ENCODE measurements around the gene HOXB8.
A peak's percentile ranks its signal among the peaks of the same experiment; 100 is the strongest.

Gene HOXB8

DNA sequence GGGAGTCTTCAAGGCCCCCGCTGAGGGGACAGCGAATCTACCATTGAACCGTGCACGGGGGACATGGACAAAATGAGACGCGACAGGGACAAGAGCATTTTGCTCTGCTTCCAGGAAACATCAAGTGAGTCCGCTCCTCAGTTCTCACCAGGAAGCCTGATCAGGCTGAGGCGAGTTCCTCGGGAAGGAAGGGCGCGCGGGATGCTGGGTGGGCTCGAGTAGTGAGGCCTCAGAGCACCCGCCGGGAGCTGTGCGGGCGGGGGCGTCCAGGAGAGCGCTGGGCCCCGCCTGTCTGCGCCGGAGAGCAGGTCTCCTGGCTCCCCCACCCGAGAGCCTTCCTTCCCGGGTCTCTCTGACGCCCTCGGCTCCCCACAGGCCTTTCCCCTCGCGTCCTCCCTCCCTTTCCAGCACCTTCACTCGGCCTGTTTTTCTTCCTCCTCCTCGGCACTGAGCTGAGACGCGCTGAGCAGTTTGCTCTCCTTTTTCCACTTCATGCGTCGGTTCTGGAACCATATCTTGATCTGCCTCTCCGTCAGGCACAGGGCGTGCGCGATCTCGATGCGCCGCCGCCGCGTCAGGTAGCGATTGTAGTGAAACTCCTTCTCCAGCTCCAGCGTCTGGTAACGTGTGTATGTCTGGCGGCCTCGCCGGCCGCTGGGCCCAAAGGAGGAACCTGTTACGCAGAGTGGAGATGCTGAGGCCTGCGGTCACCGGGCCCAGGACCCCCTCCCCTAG is 18.9 kb downstream of the HOXB8 start:
- no peak for DNase-seq (ENCODE audit: low spot score)

DNA sequence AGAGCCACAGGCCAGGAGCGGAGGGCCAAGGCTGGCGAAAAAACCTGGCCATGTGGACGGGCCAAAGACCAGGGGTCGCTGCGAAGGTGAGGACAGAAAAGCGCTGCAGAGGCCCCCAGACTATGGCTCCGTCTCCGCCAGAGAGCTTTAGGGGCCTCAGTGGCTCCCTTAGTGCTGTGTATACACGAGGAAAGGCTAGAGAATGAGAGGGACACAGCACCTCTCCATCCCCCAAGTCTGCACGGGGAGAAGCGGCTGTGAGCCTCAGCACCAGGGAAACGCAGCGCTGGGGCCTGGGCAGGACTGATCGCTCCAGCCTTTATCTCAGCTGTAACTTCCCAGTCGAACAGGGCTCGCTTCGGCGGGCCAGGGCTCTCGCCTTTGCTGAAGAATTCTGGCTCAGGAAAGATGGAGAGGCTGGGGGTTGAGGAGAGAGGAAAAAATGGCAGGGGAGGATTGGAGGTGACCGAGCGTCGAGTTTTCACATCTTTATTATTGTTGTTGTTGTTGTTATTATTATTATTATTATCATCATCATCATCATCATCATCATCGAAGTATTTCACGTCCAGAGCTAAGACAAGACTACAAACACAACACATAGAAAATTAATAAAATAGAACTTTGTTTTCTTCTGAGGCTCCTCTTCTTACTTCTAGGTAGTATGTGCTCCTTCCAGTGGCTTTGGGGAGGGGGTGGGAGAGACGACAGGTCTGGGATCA is 19.7 kb downstream of the HOXB8 start:
- no peak for DNase-seq (ENCODE audit: low spot score)

DNA sequence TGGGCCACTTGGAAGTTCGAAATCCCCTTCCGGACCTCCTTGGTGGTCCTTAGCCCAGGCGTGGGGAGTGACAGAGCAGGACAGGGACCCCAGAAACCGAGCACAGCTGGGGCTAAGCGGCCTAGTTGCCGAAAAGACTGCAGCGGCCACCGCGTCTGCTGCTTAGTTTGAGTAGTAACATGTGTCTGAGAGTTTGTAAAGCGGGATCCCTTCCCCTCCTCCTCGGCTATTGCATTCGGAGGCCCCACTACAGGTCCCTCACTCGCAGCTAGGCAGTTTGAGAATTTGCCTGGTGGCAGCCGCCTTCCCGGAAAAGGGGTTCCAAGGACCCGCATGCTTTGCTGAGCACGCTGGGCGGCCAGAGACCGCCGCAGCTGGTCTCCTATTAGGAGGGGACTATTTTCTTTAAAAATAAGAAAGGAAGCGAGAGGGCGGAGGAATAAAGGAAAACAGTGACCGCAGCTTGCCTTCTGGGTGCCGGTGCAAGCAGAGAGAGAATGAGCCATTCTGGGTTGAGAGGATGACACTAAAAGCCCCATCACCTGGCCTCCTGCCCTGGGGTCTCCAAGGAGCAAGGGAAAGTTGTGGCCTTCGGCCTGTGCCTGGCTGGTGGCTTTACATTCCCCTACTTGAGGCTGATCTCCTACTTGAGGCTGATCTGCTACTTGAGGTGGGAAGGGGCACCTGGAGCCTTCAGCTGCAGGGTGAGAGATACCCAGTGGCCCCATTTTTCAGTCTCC is 20.4 kb downstream of the HOXB8 start:
- no peak for DNase-seq (ENCODE audit: low spot score)

DNA sequence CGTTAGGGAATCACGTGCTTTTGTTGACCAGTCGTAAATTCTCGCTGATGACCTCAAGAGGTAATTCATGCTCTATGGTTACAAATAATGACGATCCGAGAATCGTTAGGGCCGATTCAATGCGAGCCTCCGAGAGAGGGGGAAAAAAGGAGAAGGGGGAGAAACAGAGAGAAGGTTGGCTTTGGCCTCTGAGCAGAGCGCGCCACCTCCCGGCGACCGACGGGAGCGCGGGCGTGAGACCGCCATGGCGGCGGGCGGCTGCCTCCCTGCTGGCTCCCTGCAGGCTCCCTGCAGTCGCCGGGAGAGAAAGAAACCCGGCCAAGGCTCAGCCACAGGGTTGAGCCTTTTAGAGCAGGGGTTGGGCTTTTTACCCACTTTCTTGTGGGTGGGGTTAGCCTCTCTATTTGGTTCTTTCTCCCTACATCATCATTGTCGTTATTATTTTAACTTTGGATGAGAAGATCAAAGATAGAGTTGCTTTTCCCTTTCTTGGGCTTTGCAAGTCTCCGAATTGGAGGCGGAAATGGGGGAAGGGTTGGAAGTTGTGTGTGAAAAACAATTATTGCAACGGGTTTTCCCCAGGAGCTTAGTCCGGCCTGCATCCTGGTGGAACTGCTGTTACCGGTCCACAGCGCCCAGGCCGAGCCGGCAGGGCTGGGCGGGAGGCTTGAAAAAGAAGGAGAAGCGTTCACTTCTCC is 21.1 kb downstream of the HOXB8 start:
- DNase-seq (ENCODE audit: low spot score) = peak; percentile 98

DNA sequence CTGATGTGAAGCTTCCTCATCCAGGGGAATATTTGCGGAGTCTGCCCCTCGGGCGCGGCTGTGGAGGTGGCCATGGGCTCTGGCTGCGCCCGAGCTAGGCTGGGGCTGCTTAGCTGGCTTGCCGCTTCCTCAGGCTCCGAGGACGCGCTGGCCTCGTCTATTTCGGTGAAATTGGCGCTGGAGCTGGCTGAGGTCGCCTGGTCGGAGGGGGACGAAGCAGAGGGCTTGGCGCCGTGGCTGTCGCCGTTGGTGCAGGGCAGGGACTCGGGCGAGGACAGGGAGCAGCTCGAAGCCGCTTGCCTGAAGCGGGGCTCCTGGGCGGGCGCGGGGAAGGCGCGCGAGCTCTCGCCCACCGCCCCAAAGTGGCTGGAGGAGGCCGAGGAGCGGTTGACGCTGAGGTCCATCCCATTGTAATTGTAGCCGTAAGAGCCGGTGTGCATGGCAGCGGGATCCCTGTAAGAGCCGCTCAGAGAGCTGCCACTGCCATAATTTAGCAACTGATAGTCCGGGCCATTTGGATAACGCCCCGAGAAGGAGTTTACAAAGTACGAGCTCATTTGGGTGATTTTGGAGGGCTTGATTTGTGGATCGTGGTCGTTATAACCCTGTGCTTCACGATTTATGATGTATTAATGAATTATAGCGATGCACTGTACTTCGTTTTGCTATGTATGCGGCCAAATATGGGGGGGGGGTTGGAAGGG is 21.8 kb downstream of the HOXB8 start, which contains the start of gene HOXB5:
HOXB5 (minus strand) TSS at position 654 of the 704 bp plus-strand sequence; CDS start at position 557, 97 bp downstream.
- no peak for DNase-seq (ENCODE audit: low spot score)

DNA sequence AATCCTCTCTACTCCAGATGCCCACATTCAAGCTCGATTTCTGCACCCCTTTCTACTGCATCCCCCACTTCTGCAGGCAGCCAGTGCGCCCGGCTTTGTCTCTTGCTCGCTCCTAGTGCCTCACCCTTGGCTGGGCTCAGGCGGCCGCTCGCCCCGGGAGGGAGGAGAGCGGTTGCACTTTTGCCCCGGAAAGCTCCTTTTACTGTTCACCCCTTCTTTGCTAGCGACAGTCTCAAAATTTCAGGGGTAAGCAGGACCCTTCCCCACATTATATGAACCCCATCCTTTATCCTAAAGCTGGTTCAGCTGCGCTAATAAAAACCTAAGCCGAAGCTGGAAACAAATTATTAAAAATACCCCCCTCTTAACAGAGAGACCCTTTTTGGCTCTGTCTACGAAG is 22.5 kb downstream of the HOXB8 start:
- DNase-seq (ENCODE audit: low spot score) = no peak

DNA sequence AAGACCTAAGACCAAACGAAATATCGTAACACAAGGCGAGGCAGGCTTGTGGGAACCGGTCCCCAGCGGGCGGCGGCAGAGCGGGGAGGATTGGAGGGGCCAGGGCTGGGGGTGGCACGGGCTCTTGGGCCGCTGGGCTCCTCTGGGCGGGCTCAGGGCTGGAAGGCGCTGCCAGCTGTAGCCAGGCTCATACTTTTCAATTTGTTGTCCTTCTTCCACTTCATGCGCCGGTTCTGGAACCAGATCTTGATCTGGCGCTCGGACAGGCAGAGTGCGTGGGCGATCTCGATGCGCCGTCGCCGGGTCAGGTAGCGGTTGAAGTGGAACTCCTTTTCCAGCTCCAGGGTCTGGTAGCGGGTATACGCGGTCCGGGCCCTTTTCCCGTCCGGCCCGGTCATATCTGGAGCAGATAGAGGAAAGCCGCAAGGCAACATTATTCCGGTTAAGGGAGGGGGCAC is 23.0 kb downstream of the HOXB8 start:
- DNase-seq (ENCODE audit: low spot score) = no peak

DNA sequence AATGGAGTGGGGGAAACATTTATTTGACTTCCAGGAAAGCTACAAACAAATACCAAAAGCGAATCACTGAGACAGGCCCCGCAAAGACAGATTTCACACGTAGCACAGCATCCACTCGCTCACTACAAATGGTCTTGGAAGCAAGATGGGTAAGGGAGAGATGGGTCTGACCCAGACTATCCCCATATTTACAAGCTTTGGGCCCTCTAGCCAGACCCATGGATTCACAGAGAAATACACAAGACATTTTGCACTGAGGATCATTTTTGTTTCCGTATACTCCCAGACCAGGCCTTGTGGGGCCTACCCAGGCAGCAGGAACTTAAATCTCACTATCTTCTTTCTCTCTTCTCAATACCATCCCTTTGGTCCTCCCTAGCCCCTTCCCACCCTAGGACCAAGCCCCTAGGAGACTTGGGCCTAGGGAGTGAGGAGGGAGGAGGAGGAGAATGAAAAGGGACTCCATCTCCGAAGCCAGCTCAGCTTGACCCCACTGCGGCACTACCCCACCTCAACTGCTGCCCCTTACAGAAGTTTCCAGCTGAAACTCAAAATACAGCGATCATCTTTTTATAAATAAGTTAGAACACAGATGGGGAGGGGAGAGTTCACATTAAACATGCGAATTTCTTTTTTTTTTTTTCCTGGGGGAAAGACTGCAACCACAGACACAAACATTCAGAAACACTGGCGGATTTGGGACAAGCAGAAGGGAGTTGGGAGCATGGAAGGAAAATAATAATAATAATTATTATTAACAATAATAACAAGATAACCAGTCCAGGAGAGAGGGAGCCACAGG is 23.6 kb downstream of the HOXB8 start:
- no peak for DNase-seq (ENCODE audit: low spot score)

DNA sequence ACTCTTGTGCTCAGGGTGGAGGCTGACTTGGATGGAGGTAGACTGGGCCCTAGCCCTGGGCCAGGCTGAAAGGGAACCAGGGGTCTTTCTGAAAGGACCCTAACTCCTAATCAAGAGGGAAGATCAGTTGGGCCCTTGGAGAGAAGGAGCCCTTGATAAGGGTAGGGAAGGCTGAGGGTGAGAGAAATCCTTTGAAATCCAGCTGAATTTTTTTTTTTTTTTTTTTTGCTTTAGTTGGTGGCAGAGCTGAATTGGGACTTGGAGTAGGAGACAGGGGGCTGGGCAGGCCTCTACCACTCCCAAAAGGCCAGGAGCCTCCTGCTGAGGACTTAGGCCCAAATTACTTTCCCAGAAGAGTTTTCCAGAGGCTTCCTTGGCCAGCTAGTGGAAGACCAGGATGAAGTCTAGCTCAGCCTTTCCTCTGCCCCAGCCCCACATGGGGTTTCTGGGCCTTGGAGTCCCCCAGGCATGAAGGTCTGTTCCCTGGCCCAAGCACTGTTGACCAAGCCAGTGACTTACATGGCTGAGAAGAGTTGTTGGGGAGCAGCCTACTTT is 24.4 kb downstream of the HOXB8 start:
- no peak for DNase-seq (ENCODE audit: low spot score)

DNA sequence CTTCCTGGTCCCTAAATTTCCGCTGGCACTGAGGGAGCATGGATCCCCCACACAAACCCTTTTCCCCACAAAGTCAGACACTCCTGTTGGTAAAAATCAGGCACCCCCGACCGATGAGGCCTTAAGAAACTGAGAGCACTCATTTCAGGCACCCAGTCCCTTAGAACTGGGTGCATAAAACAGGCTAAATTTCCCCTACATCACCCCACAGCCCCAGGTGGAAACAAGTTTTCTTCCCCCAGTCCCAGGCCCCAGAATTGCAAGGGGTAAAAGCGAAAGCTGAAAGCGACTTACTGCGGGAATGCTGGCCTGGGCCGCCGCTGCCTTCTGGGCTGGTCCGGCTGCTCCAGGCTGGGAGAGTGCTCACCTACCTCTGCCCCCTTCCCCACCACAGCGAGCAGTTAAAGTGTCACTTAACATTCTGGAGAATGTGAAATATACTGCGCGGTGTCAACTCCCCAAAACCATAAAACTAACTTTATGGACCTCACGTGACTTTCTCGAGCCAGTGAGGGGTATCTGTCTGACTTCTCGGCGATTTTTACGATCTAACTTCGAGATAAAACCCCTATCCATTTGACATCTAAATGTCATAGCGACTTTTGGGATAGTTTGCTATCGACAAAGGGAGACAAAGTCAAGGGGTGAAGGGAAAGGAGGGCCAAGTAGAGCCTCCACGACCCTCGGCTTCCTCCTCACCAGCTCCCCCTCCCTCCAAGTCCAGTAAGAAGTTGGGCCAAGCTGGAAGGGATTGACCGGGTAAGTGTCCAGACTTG is 25.1 kb downstream of the HOXB8 start, which contains the start of gene HOXB3:
HOXB3 (minus strand) TSS at position 411 of the 776 bp plus-strand sequence. CDS start 37,767 bp downstream, outside the sequence.
- peak; percentile 69 for DNase-seq (ENCODE audit: low spot score)

DNA sequence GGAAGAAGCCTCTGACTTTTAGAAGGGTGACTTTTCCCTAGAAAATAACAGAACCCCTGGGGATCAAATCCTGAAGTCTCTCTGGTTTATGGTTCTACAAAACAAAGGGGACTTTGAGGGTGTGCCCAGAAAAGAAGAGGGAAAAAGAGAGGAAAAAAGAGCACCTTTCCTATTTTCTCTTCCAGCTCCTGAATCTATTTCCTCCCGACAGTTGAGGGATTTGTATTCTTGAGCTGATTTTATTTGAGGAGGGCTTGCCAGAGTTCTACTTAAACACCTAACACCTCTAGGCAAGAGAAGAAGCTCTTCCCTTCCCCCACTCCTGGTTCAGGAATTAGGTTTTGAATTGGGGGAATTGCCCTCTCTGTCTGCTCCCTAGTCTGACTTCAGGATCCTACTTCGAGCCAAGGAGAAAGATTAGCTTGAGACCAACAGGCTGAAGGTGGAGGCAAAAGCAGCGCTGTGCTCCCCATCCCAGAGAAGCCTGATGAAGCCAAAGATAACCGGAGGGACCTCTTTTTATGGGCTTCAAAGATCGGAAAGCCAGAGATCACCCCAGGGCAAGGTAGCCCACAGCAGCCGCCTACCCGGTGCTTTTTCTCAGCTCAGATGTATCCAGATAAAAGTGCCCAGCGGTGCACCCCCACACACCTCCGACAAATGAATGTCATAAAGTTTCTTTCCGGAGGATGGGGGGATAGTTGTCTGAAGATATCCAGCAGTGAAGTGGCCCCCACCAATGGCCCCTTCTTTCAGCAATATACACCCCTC is 25.8 kb downstream of the HOXB8 start:
- DNase-seq (ENCODE audit: low spot score) = no peak

DNA sequence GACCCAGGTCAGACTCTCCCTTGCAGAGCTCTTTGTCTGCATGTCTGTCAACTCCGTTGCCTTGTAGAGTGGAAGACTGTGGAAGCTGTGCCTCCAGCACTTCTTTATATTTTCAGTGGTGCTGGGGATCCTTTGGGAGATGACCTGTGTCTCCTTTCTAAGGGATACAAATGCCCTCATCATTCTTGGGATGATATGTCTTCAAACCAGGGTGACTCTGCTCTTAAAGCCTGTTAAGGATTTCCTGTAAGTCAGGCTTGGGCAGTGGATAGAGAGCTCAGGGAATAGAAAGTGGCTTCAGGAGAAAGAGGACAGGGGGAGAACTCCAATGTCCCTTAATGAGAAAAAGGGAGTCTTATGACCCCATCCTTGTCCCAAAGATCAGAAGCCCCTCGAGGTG is 26.6 kb downstream of the HOXB8 start:
- DNase-seq (ENCODE audit: low spot score) = no peak

DNA sequence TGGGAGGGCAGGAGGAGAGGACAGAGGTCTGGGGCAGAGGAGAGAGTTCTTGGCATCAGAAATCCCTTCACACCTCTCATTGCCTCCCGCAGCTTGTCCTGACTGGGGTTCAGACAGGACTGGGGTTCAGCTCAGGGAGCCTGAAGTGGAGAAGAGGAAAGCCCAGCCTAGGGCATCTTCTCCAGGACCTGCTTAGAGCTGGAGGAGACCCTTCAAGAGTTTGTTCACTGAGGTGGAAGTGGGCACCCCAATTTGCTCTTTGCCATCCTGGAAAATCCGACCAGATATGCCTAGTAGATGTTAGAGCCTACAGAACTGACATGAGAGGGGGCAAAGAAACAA is 27.0 kb downstream of the HOXB8 start:
- DNase-seq (ENCODE audit: low spot score) = no peak

DNA sequence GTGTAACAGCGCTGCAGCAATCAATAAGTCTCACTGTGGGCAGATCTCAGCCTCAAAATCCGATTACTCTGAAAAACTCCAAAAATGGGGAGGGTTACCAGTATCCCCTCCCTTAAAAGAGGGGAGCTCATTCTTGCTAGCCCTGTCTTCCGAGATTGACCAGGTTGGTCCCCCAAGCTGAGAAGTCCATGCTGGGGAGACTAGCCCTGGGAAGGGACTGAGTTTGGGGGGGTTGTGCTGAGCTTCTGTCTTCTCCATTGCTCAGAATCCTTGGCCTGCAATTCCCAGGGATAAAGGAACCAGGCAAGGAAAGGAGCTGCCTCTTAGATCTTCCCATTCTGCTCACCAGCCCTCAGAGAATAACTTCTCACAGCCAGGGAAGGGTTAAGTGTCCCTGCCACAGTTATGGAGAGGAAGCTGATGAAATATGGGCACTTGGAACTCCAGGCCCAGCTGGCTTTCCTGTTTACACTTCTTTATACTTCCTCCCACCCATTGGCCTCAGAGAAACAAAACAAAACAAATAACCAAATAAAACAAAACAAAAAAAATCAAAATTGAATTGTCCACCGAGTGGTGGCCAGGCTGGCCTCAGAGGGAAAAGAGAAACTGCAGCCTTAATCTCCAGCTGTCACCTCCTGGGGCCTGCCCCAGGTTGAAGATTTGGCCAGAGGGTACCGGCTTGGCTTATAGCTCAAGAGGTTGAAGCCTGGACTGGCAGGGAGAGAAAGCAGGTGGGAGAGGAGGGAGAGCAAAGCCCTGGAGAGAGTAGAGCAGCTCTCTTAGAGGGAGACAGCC is 27.6 kb downstream of the HOXB8 start:
- no peak for DNase-seq (ENCODE audit: low spot score)

DNA sequence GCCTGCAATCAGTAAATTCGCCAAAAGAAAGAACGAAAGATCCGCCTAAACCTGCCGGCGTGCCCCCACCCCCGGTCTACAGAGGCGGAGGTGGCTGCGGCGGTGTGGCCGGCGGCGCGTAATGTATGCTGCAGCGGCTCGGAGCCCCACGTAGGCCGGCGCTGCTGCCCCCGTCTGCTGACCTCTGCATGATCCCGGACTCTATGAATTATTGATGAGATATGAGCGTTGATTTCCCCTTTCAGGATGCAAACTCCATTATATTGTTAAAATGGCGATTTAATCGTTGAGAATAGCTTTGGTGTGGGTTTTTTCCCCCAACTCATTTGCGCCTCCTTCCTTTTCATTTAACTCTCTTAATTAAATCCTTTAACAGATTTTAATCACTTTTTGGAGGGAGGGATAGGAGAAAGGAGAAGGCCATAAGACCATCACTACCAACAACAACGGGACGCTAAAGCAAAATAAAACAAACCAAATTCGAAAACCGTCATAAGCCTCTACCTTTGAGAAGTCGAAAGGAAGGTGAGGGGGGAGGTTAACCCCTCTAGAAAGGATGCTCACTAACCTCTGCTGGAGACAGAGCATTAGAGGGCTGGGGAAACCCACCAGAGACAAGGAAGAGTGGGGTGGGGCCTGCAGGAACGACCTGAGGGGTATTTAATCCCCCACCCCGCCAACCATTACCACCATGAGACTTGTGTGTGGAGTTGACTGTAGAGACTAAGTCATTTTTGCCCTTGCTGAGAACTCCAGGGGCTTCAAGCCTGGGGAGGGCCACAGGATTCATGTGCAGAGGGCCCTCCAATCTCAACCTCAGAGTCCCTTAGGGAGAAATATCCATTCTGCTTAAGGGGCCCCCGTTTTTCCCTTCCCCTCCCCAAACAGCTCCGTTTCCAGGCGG is 28.5 kb downstream of the HOXB8 start:
- DNase-seq (ENCODE audit: low spot score) = no peak

DNA sequence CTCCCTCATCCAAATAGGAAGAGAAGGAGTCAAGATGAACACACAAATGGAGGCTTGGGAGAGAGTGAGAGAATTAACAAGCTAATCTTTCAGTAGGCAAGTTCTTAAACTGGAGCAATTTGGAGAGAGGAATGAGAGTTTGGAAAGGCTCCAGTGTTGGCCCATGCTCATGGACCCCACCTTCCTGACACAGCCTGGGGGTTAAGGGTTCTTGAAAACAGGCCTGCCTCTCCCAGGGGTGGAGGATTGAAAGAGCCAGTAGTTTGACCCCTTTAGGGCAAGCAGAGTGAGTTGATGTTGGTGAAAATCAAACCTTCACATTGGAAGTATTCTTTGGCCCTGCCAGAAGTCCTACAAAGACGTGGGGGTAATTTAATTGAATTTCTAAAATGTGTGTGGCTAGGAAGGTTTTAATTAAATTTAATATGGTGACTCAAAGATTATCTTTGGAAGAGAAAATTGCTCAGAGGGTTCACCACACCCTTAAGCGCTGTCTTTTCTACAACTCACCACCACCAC is 30.8 kb downstream of the HOXB8 start:
- no peak for DNase-seq (ENCODE audit: low spot score)
